Measurements from ENCODE around the gene FGFR4.
"Not testable (repeated sequence)": the region's sequence is repeated elsewhere in the genome, so short reads cannot be mapped to it uniquely, and the experiment has no call there.

The FGFR4 gene

DNA sequence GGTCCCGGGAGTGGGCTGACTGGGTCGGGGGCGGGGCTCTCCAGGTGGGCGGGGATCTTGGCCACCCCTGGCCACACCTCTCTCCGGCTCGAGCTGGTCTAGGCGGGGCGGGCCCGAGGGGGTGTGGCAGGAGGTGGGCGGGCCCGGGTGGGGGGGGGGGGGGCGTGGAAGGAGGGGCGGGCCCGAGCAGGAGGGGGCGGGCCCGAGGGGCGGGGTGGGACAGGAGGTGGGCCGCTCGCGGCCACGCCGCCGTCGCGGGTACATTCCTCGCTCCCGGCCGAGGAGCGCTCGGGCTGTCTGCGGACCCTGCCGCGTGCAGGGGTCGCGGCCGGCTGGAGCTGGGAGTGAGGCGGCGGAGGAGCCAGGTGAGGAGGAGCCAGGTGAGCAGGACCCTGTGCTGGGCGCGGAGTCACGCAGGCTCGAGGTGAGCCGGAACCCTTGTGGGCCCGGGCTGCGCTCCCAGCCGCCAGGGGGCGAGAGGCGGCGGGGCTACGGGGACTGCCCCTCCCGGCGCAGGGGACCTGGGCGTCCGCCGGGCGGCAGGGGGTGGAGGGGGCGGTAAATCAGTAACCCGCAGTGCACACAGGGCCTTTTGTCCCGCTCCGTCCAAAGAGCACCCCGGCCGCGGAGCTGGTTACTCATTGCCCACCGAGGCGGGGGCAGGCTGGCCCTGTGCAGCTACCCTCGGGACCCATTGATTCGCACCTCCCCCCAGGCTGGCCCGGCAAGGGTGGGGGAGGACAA lies at the start of gene FGFR4:
FGFR4 (plus strand) TSS at position 262 of the 744 bp plus-strand sequence. CDS start 2,688 bp downstream, outside the sequence.
- DNase-seq (ENCODE audit: extremely low spot score, insufficient read length, low read depth) (peak; percentile 81), FAIRE-seq (peak; percentile 59)

DNA sequence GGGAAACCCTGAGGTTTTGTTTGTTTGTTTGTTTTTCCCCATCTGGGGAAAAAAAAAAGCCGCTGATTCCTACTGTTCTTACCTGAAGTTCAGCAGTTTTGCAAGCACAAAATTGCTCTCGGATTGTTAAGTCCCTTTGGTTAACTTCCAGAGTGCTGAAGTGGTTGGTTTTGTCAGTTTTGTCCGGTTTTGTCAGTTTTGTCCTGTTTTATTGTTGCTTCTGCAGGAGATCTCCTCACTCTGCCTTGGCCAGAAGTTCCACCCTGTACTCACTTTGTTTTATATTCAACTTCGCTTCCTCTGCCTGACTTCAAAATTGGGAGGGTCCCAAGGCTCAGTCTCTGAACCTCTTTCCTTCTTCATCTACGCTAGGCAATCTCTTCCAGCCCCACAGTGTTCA lies 49.8 kb upstream of the FGFR4 start:
- no peak for FAIRE-seq
- no peak for DNase-seq (ENCODE audit: extremely low spot score, insufficient read length, low read depth)

DNA sequence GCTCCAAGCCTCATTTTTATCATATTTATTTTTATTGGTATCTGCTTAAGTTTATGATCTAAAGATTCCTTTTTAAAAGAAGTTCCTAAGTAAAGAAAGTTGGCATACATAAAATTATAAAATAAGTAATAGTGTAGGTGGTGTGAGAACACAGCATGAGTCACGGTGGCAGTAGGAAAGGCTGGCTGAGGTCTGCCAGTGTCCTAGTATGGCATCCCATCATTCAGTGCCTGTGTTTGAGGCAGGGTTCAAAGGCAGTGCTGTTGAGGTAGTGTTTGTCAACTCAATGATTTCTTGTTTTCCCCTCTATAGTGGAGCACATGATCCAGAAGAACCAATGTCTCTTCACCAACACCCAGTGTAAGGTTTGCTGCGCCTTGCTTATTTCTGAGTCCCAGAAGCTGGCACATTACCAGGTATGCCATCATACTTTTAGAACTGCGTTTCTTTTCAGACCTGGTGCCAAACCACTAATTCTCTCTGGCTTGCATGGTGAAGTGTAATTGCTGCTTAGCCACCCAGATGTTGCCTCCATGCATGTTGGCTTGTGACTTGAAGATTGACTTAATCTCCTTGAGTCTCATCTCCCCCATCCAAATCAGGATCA lies 45.8 kb upstream of the FGFR4 start:
- DNase-seq (ENCODE audit: extremely low spot score, insufficient read length, low read depth) (no peak), FAIRE-seq (no peak)

DNA sequence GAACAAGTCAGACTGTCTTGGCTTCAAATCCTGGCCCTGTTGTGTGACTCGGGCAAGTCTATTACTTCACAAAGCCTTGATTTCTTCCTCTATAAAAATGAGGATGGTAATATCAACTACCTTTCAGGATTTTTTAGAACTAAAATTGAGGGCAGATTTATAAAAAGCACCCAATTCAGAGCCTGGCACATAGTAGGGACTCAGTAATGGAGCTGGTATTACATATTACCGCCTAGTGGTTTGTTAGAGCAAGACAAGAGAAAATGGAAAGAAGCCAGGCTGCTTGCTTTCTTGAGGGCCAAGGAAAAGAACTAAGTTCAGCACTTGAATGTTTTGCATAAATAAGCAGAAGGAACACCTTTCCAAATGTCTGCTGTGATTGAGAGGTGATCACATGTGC lies 44.8 kb upstream of the FGFR4 start:
- no peak for DNase-seq (ENCODE audit: extremely low spot score, insufficient read length, low read depth)
- FAIRE-seq: no peak

DNA sequence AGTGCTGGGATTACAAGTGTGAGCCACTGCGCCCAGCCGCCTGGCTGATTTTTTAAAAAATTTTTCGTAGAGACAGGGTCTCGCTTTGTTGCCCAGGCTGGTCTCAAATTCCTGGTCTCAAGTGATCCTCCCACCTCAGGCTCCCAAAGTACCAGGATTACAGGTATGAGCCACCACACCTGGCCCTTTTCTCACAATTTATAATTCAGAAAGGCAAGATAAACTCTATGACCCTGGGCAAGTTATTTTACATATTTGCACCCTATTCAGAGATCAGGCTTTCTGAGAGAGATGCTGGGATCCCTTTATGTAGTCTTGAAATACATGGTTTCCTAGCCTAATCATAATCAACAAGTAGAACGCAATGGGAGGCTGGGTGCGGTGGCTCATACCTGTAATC lies 43.6 kb upstream of the FGFR4 start:
- FAIRE-seq: no peak
- no peak for DNase-seq (ENCODE audit: extremely low spot score, insufficient read length, low read depth)

DNA sequence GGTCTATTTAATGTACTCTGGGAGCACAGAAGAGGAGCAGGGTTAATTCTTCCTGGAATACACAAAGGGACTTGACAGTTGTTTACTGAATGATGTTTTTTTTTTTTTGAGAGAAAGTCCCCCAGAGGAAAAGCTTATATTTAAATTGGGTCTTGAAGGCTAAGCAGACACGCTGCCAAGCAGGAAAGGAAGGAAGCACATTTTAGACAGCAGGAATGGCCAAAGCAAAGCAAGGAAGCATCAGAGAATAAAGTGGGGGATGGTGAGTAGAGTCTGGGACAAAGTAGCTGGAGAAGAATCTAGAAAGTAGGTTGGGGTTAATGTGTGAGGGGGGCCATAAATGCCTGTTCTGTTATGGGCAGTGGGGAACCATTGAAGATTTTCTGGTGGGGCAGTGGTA lies 42.8 kb upstream of the FGFR4 start:
- FAIRE-seq (no peak), DNase-seq (ENCODE audit: extremely low spot score, insufficient read length, low read depth) (no peak)

DNA sequence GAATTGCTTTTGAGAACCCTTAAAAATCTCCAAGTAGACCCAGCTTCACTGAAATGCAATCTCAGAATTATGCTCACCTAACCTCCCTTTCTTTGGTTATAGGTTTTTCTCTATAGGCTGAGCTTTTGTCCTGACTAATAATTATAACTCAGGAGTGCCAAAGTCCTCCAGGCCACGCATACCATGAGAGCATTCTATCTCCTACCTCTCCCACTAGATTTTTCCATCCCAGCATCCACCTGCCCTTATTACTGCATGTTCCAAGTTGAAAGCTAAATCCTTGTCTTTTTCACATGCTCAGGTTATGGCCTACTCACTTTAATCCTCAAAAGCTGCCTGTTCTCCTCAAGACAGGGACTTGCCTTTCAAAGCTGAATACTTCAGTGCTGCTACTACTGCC lies 42.1 kb upstream of the FGFR4 start:
- DNase-seq (ENCODE audit: extremely low spot score, insufficient read length, low read depth) (no peak), FAIRE-seq (no peak)

DNA sequence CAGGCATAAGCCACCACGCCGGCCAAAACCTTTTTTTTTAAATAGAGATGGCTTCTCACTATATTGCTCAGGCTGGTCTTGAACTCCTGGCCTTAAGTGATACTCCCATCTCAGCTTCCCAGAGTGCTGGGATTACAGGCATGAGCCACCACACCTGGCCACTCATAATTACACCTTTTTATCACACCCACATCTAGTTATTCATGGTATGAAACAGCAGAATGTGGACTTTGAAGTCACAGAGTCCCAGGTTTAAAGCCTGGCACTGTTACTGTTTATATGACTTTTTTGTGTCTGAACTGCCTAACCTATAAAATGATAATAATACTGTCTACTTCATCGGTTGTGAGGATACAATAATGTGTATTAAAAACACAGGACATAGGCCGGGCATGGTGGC lies 41.1 kb upstream of the FGFR4 start:
- DNase-seq (ENCODE audit: extremely low spot score, insufficient read length, low read depth): no peak
- no peak for FAIRE-seq

DNA sequence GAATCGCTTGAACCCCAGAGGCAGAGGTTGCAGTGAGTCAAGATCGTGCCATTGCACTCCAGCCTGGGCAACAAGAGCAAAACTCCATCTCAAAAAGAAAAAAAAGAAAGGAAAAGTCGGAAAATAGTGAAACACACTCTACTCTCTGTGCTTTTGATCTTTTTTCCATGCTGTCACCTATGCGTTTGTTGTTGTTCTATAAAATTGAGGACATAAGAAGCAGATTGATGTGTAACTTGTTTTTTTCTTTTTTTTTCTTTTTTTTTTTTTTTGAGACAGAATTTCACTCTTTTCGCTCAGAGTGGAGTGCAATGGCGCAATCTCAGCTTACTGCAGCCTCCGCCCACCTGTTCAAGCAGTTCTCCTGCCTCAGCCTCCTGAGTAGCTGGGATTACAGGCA lies 38.2 kb upstream of the FGFR4 start:
- not testable (repeated sequence) for FAIRE-seq; DNase-seq (ENCODE audit: extremely low spot score, insufficient read length, low read depth)

DNA sequence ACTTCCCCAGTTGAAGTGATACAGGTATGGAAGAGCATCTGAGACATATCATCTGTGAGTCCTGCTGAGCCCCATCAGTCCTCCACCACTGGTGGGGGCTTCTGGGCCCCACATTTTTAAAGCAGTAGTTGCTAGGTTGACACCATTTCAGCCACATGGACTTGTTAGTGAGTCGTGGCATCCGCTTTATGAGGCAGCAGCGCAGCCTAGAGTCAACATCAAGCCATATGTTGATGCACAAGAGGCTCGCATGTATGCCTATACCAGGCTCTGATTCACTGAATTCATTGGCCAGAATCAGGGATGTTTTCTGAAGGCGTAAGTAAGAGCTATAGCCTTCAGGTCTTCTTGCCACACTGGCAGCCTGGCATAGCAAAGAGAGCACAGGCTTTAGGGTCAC lies 37.4 kb upstream of the FGFR4 start:
- FAIRE-seq: no peak
- DNase-seq (ENCODE audit: extremely low spot score, insufficient read length, low read depth): no peak

DNA sequence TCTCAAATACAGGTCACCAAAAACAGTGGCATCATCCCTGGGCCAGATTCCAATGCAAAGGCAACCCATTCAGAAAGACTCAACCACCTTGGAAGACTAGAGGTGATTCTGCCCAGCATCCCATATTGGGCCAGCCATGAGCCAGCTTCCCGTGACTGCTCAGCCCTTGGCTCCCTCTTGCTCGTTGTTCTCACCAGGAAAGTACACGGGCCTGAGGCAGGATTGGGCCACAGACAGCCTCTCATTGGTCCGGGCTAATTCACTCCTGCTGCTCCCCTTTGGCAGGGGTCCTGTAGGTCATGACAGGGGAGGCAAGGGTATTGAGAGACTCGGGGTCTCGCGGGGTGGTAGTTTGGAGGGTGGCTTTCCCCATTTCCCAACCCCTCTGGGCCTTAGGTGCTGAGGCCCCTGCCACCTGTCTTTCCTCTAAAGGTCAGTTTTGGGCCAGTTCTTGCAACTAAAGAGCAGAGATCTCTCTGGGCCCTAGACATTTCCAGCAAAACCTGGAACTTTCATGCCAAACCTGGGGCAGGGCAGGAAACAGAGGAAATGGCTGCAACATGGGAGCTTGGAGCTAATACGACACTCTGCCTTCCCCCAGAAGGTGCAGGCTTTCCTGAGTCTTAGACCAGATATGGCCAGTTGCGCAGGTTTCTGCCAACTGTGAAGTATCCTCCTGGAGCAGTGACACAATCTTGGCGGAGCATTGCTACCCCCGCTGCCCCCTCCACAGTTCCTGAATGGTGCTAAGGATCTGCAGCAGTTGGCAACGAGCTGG lies 22.0 kb upstream of the FGFR4 start:
- DNase-seq (ENCODE audit: extremely low spot score, insufficient read length, low read depth): no peak
- no peak for FAIRE-seq

DNA sequence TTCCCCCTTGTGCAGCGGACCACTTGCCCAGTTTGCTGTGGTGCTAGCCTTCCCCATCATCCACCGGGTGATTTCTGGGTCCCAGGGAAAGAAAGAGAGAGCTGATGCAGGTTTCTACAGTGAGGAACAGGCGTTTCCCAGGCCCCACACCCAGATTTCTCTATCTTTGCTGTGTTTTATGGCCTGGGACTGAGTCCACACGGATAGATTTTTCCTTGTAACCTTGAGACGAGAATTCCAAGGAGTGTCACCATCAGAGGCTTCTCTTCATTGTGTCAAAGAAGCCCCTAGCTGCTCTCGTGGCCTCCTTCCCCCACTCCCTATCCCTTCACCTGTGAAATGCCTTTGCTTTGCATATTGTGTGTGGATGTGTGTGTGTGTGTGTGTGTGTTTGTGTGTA lies 21.2 kb upstream of the FGFR4 start:
- DNase-seq (ENCODE audit: extremely low spot score, insufficient read length, low read depth) (no peak), FAIRE-seq (no peak)

DNA sequence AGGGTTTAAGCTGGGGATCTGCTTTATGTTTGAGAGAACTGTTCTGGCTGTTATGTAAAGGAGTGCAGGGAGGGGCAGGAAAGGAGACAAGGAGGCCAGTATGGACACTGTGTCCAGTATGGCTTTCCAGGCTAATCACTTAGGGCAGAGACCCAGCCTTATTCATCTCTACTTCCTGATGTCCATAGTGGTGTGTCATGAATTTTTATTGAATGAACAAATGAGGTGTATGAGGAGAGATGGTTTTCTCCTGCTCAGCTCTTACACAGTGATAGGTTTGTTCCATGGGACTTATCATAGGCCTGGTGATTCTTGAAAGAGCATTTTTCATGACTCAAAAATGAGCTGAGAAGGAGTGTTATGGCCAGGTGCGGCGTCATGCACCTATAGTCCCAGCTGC lies 20.5 kb upstream of the FGFR4 start:
- no peak for FAIRE-seq
- no peak for DNase-seq (ENCODE audit: extremely low spot score, insufficient read length, low read depth)

DNA sequence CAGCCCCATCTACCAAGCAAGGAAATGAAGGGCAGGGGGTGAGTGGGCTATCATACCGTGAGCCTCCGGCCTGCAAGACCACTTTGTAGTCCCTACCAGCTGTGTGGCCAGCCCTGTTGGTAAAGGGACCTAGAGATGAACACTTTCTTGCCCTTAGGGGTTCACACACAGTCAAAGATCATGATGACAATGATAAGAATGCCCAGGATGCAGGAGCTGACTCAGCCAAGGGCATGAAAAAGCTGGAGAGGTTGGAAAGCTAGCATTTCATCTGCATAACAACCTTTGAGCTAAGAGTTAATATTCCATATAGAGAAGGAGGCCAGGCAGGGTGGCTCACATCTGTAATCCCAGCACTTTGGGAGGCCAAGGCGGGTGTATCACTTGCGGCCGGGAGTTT lies 19.2 kb upstream of the FGFR4 start:
- no peak for DNase-seq (ENCODE audit: extremely low spot score, insufficient read length, low read depth)
- FAIRE-seq: no peak

DNA sequence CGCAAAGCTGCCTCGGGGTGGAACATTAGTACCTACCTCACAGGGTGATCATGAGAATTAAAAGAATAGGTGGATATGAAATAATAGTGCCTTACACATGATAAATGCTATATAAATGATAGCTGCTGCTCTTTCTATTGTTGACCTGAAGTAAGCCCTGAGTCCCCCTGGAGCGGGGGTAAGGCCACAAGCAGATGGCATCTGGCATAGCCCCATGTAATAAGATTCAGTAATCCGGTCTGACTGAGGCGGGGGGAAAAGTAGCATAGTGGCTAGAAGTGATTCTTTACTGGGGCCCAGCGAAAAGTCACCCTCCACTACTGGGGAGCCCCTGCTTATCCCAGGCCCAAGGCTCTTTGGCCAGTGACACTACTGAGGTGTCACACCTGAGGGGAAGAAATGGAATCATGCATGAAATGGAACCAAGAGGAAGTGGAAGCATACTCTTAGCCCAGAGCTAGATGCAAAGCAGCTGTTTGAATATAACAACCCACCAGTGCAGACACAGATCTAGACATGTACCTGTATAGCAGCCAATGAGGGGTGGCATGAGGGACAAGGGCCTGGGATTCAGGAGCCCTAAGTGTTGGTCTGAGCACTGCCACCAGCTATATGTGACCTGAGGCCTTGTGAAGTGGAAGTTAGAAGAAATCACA lies 16.1 kb upstream of the FGFR4 start:
- DNase-seq (ENCODE audit: extremely low spot score, insufficient read length, low read depth) (no peak), FAIRE-seq (peak; percentile 5)

DNA sequence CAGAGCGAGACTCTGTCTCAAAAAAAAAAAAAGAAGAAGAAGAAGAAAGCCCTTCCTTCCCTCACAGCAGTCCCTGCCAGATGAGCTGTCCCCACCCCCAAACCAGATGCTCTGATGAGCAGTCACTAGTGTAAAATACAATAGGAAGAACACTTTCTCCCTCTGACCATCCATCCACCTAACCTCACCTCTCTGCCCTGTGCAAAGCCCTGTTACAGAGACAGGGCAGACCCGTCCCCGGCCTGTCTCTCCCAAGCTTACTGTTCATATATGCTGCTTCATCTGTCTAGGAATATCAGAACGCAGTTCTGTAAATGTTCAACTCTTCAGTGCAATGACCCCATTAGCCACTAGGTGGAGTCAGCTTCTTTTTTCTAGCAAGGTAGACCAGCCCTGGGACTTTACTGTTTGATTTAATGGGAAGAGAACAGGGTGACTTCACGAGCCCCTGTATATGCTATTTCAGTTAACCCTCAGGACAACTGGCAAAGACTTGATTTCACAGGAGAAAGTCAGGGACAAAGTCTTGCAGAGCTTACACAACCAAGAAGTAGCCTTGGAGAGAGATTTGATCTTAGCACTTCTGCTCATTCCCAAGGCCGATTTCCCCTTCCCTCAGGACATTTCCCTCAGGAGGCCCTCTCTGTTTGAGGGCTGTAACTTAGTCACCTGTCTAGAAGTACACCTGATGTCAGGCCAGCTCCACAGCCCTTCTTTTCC lies 14.9 kb upstream of the FGFR4 start:
- DNase-seq (ENCODE audit: extremely low spot score, insufficient read length, low read depth) (peak; percentile 47), FAIRE-seq (peak; percentile 89)

DNA sequence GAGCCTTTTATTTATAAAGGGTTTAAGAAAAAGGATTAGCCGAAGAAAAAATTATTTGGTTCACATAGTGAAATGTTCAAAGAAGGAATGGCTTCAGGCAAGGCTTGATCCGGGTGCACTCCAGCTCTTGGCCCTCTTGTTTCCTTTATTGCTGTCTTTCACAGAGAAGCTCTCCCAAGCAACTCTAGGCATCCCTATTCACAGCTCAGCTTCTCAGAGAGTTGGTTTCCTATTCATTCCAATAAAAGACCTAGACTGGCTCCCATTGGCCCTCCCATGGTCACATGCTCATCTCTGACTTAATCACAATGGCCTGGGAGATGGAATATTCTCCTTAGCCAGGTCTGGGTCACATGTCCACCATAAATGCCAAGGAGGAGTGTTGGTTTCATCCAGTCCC lies 9.4 kb upstream of the FGFR4 start:
- DNase-seq (ENCODE audit: extremely low spot score, insufficient read length, low read depth) (no peak), FAIRE-seq (no peak)

DNA sequence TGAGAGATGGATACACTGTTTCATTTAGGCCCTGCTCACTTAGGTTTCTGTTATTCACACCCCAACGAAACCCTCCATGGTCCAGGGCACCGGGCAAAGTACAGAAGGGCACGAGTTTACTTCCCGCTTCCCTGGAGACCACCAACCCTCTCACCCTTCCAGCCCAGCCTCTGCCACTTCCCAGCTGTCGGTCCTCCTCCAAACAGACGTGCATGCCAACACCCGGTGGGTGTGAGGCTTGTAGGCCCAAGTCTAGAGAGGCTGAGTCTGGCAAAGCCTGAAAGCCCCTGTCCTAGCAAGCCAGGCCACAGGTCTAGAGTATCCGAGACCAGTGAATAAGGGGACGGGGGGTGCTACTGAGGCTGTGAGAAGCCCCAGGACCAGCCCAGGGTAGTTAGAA lies 7.1 kb upstream of the FGFR4 start:
- FAIRE-seq: no peak
- no peak for DNase-seq (ENCODE audit: extremely low spot score, insufficient read length, low read depth)

DNA sequence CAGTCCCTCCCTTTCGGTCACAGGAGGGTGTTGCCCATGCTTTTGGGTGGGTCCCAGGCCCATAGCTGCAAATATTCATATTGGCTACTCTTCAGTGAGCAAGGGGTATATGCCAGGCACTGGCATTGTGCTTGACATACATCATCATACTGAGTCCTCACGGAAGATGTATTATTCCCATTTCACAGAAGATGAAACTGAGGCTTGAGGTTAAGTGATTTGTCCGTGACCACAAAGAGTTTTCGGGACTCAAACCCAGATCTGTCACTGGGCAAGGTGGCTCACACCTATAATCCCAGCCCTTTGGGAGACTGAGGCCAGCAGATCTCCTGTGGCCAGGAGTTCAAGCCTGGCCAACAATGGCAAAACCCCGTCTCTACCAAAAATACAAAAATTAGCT lies 6.5 kb upstream of the FGFR4 start:
- DNase-seq (ENCODE audit: extremely low spot score, insufficient read length, low read depth): no peak
- FAIRE-seq: no peak

DNA sequence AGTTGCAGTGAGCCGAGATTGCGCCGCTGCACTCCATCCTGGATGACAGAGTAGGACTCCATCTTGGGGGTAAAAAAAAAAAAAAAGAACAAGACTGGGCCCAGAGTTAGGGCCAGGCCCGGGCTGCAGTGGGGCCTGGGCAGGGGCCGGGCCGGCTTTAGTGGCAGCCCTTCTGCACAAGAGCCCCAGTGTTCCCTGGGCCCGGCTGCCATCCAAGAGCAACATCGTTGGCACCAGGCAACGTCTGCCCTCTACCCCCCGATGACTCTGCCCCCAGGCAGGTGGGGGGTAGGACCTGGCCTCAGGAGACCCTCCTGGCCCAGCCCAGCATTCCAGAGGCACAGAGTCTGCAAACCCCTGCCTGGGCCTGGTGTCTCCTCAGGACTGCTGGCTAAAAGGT lies 4.9 kb upstream of the FGFR4 start:
- DNase-seq (ENCODE audit: extremely low spot score, insufficient read length, low read depth): no peak
- FAIRE-seq: no peak

All from GM18507 (cell line).